ENCODE data around the gene NOD1. TPM values are rescaled to one million over a fixed set of nuclear protein-coding genes. Genes with fewer than 3 reads are reported as not detected.

NOD1 gene
- total RNA-seq, 4 donors from 2014 or later = 17.6 to 36.5 (median 23.0) TPM

GRCh38 chr7:30379131-30379530, 99.5 kb downstream of the NOD1 start:
- TF ChIP-seq CTCF (IDR thresholded peaks at IDR 0.05; ENCODE audit: low read depth) = no peak

GRCh38 chr7:30378275-30378674, 100.3 kb downstream of the NOD1 start:
- TF ChIP-seq CTCF (IDR thresholded peaks at IDR 0.05; ENCODE audit: low read depth) = no peak

Other genes starting within 250 kb of the NOD1 start
- 10 to 100 TPM; 19.2 to 23.8 (median 21.3) TPM for gene ZNRF2, start 194.2 kb downstream of the NOD1 start, total RNA-seq
- 100 to 1,000 TPM in 2 of 4 donors, 10 to 100 TPM in 2; 24.4 to 271 (median 92.0) TPM for gene GGCT, start 26.0 kb upstream of the NOD1 start, total RNA-seq
- 100 to 1,000 TPM in 1 of 4 donors, 10 to 100 TPM in 3; 36.4 to 118 (median 49.9) TPM for gene GARS1, start 116.1 kb upstream of the NOD1 start, total RNA-seq
- gene CRHR2, start 203.7 kb upstream of the NOD1 start, total RNA-seq = 1 to 10 TPM in 1 of 4 donors, not detected in 3; 1.1 TPM

Measured in subcutaneous adipose tissue (tissue), 4 donors.